Globus pallidus (tissue), 1 donor: ENCODE measurements around the gene B4GALNT2.
A peak's percentile ranks its signal among the peaks of the same experiment; 100 is the strongest.

Experiments used
- DNase-seq: peaks from one replicate; pipeline ENCODE4 v3.0.0-alpha.2; 2015; ENCODE audit warnings: low spot score

Gene B4GALNT2

DNA sequence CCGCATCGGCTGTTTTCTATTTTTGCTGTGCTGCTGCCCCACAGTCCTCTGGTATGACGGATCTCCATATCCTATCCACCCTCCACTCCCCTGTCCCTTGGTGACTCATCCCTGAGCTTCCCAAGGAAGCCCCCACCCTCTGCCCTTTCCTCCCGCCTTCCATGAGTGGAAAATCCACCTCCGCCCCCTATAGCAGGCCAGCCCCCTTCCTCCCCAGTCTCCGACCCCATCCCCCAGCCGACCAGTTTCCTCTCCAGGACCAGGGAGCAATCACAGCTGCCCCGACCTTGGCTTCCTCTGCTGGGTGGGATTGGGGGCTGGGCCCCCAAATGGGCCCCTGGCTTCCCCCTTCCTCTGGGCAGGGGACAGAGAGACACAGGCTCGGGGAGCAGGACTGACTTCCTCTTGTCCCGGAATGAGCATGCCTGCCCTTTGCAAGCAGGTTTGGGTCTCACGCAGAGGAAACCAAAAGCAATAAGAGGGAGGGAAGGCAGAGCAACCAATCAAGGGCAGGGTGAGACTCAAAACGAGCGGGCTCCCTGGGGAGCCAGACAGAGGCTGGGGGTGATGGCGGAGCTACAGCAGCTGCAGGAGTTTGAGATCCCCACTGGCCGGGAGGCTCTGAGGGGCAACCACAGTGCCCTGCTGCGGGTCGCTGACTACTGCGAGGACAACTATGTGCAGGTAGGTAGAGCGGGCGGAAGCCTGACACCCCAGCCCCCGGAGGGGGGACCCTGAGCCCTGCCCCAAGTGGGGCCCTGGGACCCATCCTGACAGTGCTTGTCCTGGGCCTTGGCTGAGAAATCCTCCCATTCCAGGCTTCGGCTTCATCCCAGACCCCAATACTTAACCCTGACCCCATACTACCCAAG, 77.8 kb downstream of the B4GALNT2 start, which contains the start of the genes ABI3 and GNGT2:
TSS of gene ABI3 (plus strand) at position 550 of the 872 bp plus-strand sequence. CDS start at position 568, 18 bp downstream.
TSS of gene GNGT2 (minus strand) at position 417 of the 872 bp plus-strand sequence. CDS start 3,152 bp downstream, outside the sequence.
- DNase-seq, result peak; percentile 48

GRCh38 chr17:49213399-49213798, 80.8 kb downstream of the B4GALNT2 start:
- no peak for DNase-seq

- no peak for DNase-seq
Observed at GRCh38 chr17:49213847-49214246, 81.3 kb downstream of the B4GALNT2 start.

- no peak for DNase-seq
Observed at GRCh38 chr17:49214676-49215360, 82.2 kb downstream of the B4GALNT2 start.

DNA sequence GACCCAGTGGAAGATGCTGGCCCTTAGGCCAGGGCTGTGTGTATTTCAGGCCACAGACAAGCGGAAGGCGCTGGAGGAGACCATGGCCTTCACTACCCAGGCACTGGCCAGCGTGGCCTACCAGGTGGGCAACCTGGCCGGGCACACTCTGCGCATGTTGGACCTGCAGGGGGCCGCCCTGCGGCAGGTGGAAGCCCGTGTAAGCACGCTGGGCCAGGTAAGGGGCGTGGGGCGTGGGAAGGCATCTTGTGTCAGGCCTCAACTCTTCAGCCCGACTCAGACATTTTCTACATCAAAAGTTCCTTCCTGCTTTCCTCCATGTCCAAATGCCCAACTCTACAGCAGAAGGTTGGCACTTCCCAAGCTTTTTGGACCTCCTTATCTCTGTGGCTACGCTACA, 83.9 kb downstream of the B4GALNT2 start:
- no peak for DNase-seq

DNA sequence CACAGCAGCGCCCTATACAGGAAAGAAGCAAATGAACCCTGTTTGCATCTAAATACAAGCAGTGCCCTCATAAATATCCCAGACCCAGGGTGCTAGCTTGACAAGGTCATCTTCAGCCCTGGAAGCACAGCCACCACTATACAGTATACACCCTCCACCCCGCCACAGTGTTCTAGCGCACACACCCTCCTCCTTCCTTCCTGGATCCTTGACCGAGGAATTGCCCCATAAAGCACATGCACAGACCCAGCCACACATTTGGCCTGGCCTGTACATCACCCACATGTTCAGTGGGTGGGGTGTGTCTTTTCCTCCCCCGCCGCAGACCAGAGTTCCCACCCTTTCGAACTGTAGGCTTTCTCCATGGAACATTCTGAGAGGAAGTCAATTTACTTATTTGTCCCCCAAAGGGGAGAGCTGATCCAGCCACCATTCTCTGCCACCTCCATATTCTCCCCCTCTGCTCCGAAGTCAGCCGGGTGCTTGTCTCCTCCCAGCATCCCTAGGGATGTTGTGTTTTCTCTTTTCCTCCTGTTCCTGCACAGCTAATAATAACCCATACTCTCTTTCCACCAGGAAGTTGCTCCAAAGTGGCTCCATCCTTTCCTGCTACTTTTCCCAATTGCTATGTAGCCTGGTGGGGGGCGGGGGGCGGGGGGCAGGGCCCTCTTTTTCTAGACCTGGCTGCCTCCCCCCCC, 84.5 kb downstream of the B4GALNT2 start:
- DNase-seq, result peak; percentile 38

DNA sequence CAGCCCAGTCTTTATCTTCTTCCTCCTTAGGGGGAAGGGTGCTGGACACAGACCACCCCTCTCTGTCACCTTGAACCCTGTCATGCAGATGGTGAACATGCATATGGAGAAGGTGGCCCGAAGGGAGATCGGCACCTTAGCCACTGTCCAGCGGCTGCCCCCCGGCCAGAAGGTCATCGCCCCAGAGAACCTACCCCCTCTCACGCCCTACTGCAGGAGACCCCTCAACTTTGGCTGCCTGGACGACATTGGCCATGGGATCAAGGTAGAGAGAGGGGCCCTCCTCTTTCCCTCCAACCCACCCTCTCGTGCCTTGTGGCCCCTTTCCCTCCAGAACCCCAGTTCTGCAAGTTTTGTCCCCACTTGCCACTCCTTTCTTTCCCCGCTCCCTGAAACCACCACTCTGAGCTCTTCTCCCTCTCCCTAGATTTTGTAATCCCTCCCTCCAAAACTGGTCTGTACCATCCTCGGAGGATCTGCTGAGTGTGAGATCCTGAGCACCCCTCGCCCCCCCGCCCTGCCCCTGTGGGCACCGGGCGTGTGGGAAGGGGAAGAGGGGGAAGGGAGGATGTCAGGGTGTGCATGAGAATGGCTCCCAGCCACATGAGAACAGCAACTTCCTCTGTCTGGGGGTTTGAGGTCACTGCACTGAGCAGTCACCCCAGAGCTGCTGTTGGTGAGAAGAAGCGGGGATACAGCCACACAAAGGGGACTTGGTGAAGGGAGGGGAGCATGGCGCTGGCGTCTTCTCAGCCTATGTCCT, 85.3 kb downstream of the B4GALNT2 start:
- DNase-seq, result peak; percentile 66

GRCh38 chr17:49218941-49219913, 86.7 kb downstream of the B4GALNT2 start:
- DNase-seq, result peak; percentile 35

DNA sequence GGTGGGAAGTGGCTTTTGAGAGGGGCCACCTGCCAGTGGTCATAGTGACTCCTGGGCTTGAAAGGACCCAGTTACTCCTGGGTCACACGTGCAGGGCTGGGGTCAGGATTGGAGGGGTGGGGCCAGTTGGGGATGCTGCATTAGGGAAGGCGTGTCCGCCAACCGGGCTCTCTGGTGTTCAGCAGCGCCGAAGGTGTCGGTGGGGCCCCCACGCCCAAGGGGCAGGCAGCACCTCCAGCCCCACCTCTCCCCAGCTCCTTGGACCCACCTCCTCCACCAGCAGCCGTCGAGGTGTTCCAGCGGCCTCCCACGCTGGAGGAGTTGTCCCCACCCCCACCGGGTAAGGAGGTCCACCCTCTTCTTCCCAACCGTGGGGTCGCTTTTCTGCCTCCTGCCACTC, 87.4 kb downstream of the B4GALNT2 start:
- DNase-seq, result no peak

DNA sequence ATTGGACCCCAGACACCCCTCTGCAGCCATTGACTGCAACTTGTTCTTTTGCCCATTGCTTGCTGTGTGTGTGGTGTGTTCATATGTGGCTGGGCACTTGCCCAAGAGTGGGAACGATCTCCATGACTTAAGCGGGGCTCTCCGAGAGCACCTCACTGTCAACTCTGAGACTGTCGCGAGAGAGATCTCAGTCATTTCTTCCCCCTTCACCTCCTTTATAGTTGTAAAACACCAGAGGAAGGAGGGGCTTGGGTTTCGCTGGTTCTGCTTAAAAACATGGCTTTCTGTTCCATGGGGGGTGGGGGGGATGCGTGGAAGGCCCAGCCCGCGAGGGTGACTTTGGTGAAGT, 90.6 kb downstream of the B4GALNT2 start:
- no peak for DNase-seq

- no peak for DNase-seq
Observed at GRCh38 chr17:49223517-49224197, 91.1 kb downstream of the B4GALNT2 start.

- DNase-seq, result no peak
Observed at GRCh38 chr17:49224198-49224996, 91.8 kb downstream of the B4GALNT2 start.

DNA sequence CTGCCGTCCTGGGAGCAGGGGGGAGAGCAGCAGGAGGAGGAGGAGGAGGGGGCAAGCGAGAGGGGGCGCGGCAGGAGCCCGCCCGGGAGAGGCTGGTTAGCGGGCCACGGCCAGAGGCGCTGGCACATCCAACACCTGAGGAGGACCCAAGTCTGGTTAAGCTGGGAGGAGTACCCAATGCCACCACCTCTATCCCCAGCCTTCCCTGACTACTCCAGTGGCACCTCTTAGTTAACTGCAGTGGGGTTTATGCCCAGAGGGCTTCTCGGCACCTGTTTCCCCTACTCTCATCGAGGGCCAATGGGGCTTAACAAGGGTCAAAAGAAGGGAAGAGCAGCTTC, 92.4 kb downstream of the B4GALNT2 start:
- DNase-seq, result no peak

DNA sequence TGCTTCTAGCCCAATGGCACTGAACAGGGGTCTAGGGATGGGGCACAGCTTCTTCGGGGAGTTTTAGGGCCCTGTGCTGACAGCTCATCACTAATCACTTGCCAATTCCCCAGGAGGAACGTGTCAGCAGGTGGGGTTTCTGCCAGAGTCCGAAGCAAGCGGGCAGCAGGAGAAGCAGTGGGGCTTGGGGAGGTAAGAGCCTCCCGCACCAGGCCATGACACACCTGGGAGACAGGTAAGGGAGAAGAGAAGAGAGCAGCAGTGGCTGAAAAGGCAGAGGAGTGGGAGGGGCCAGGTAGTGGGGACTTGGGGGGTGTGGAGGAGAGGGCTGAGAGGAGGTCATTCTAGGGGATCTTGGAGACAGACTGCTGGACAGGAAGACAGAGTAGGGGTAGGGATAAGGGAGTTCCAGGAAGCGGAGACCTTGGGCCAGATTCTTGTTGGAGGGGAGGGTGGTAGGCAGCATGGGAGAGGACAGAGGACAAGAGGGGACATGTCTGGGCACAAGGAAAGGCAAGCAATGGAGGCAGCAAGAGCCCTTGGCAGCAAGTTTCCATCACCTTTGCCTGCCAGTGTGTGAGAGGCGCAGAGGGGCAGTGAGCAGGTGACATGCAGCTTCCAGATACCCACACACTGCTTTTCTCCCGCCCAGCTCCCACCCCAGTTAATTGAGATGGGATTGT, 93.1 kb downstream of the B4GALNT2 start:
- DNase-seq, result no peak
